ENCODE measurements around the gene TNKS1BP1. TPM values are rescaled to one million over a fixed set of nuclear protein-coding genes. Genes with fewer than 3 reads are reported as not detected.
"Not testable (repeated sequence)": the region's sequence is repeated elsewhere in the genome, so short reads cannot be mapped to it uniquely, and the experiment has no call there.

Gene TNKS1BP1
- total RNA-seq, 1 donor from 2014 or later: 122 TPM

- peaks cover 3% of the 10 kb centered on the region for H3K27me3 Mint-ChIP-seq
- DNase-seq (ENCODE audit: extremely low spot score, unreplicated experiment): no peak
- H3K4me3 Mint-ChIP-seq: peak overlapping the region; percentile 39
- H3K27ac Mint-ChIP-seq: peak overlapping the region; percentile 82
- no peaks in the 10 kb centered on the region for H3K36me3 Mint-ChIP-seq
- H3K4me1 Mint-ChIP-seq (ENCODE audit: unreplicated experiment): peaks cover 48% of the 10 kb centered on the region
- H3K9me3 Mint-ChIP-seq: no peaks in the 10 kb centered on the region
- TF ChIP-seq, protein P1, sequence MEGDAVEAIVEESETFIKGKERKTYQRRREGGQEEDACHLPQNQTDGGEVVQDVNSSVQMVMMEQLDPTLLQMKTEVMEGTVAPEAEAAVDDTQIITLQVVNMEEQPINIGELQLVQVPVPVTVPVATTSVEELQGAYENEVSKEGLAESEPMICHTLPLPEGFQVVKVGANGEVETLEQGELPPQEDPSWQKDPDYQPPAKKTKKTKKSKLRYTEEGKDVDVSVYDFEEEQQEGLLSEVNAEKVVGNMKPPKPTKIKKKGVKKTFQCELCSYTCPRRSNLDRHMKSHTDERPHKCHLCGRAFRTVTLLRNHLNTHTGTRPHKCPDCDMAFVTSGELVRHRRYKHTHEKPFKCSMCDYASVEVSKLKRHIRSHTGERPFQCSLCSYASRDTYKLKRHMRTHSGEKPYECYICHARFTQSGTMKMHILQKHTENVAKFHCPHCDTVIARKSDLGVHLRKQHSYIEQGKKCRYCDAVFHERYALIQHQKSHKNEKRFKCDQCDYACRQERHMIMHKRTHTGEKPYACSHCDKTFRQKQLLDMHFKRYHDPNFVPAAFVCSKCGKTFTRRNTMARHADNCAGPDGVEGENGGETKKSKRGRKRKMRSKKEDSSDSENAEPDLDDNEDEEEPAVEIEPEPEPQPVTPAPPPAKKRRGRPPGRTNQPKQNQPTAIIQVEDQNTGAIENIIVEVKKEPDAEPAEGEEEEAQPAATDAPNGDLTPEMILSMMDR (conservative IDR thresholded peaks at IDR 0.05): peak; percentile 18
Observed at GRCh38 chr11:57340039-57340615, 15.4 kb upstream of the TNKS1BP1 start.

DNA sequence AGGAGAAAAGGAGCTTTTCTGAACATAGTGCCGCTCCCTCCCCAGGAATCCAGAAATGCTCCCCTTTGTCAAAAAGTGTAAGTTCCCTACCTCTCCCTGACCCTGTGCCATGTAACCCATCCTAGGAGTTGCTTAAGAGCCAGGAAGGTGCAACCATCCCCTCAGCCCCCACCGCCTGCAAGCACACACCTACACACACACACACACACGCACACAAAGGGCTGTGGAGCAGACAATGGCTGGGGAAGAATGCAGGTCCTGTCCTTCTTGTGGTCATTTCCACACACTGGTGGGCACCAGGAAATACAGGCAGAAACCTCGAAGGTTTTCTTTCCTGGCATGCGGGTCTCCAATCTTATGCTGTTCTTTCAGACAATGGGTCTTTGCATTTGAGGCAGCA lies 14.6 kb upstream of the TNKS1BP1 start:
- peak overlapping the region; percentile 27 for H3K4me3 Mint-ChIP-seq
- H3K9me3 Mint-ChIP-seq: no peaks in the 10 kb centered on the region
- H3K36me3 Mint-ChIP-seq: peaks cover 2% of the 10 kb centered on the region
- peaks cover 3% of the 10 kb centered on the region for H3K27me3 Mint-ChIP-seq
- H3K4me1 Mint-ChIP-seq (ENCODE audit: unreplicated experiment): peaks cover 56% of the 10 kb centered on the region
- TF ChIP-seq, protein P1 (conservative IDR thresholded peaks at IDR 0.05): no peak
- no peak for DNase-seq (ENCODE audit: extremely low spot score, unreplicated experiment)
- peak overlapping the region; percentile 82 for H3K27ac Mint-ChIP-seq

DNA sequence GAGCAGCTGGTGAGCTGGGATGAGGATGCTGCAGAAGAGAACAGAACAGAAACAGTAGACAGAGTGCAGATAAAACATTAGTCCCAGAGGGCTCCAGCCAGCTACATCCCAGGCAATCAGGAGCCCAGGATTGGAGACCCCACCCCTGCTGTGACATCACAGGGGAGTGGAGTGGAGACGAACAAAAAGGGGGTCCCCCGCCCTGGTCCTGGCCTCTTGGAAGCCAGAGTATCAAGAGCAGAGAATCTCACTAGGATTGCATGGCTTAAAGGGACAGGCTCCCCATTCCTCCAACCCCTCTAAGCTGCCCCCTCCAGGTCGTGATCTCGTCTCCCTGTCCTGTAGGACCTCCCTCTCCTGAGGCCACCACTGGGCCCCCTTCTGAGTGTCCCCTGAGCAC lies 13.4 kb upstream of the TNKS1BP1 start, which contains the start of gene P2RX3:
P2RX3 (plus strand) TSS at position 211 of the 400 bp plus-strand sequence. CDS start 199 bp downstream, outside the sequence.
- Mint-ChIP-seq H3K27ac (peak within 1 kb of the TSS; percentile 82), H3K9me3 (no peaks in the 10 kb centered on the region), H3K4me3 (peak within 1 kb of the TSS; percentile 17), H3K4me1 (ENCODE audit: unreplicated experiment) (peaks cover 54% of the 10 kb centered on the region), H3K27me3 (peaks cover 3% of the 10 kb centered on the region), H3K36me3 (peaks cover 6% of the 10 kb centered on the region)
- TF ChIP-seq, protein P1 (conservative IDR thresholded peaks at IDR 0.05): no peak
- no peak for DNase-seq (ENCODE audit: extremely low spot score, unreplicated experiment)

DNA sequence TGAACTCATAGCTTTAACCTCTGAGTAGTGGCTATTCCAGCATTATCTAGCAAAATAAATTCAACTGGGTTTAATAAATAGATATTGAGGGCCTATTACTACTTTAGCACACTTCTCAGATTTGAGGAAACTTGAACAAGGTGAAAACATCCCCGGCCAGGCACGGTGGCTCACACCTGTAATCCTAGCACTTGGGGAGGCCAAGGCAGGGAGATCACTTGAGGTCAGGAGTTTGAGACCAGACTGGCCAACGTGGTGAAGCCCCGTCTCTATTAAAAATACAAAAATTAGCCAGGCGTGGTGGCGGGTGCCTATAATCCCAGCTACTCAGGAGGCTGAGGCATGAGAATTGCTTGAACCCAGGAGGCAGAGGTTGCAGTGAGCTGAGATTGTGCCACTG lies 12.1 kb upstream of the TNKS1BP1 start:
- H3K4me3 Mint-ChIP-seq: peak overlapping the region; percentile 95
- not testable (repeated sequence) for H3K9me3 Mint-ChIP-seq; DNase-seq (ENCODE audit: extremely low spot score, unreplicated experiment); H3K36me3 Mint-ChIP-seq; H3K27me3 Mint-ChIP-seq
- peaks cover 49% of the 10 kb centered on the region for H3K4me1 Mint-ChIP-seq (ENCODE audit: unreplicated experiment)
- peak overlapping the region; percentile 98 for H3K27ac Mint-ChIP-seq

GRCh38 chr11:57336111-57336666 lies 11.4 kb upstream of the TNKS1BP1 start:
- TF ChIP-seq, protein P1 (conservative IDR thresholded peaks at IDR 0.05): no peak
- Mint-ChIP-seq H3K27me3 (peaks cover 3% of the 10 kb centered on the region), H3K9me3 (no peaks in the 10 kb centered on the region), H3K4me1 (ENCODE audit: unreplicated experiment) (peaks cover 49% of the 10 kb centered on the region), H3K36me3 (peaks cover 8% of the 10 kb centered on the region), H3K27ac (peak overlapping the region; percentile 98), H3K4me3 (peak overlapping the region; percentile 95)
- DNase-seq (ENCODE audit: extremely low spot score, unreplicated experiment): no peak

DNA sequence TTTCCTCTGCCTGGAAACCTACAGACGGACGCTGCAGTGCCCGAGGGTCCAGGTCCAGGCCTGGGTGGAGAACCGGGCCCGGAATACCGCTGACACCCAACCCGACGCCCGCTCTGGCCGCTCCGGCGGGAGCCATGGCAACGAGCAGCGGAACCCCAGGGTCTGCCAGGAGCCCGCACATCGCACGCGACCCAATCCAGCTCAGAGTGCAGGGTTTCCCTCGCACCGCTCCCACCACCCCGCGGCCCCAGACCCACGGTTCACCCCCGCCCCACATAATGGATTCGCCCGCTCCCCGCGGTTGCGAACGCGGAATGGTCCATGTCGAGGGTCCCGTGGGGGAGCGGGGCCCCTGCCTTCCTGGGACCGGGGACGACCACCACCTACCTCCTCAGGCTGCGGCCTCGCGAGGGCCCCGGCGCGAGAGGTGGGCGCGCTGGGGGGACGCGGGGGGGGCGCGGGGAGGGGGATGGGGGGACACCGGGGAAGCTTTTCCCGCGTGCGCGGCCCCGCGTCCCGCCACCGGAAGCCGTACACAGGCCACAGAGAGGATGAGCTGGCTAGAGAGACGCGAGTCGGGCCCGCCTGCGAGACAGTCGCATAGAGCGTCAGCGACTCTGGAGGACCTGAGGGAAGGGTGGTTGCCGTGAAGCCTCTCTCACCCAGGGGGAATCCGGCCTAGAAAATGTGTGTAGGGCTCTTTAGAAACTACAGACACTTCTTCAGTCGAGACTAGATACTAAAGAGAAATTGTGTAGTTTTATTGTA lies 10.8 kb upstream of the TNKS1BP1 start, which contains the start of gene SSRP1:
SSRP1 (minus strand) TSS at position 550 of the 768 bp plus-strand sequence. CDS start 771 bp downstream, outside the sequence.
- Mint-ChIP-seq H3K27me3 (peaks cover 3% of the 10 kb centered on the region), H3K4me3 (peak within 1 kb of the TSS; percentile 95), H3K27ac (peak within 1 kb of the TSS; percentile 98), H3K4me1 (ENCODE audit: unreplicated experiment) (peaks cover 45% of the 10 kb centered on the region), H3K9me3 (no peaks in the 10 kb centered on the region), H3K36me3 (peaks cover 15% of the 10 kb centered on the region)
- TF ChIP-seq, protein P1 (conservative IDR thresholded peaks at IDR 0.05): no peak
- DNase-seq (ENCODE audit: extremely low spot score, unreplicated experiment): peak; percentile 86

Measured in type B pancreatic cell (in vitro differentiated cells).